ENCODE data around the gene ZMYND8.

Gene ZMYND8

DNA sequence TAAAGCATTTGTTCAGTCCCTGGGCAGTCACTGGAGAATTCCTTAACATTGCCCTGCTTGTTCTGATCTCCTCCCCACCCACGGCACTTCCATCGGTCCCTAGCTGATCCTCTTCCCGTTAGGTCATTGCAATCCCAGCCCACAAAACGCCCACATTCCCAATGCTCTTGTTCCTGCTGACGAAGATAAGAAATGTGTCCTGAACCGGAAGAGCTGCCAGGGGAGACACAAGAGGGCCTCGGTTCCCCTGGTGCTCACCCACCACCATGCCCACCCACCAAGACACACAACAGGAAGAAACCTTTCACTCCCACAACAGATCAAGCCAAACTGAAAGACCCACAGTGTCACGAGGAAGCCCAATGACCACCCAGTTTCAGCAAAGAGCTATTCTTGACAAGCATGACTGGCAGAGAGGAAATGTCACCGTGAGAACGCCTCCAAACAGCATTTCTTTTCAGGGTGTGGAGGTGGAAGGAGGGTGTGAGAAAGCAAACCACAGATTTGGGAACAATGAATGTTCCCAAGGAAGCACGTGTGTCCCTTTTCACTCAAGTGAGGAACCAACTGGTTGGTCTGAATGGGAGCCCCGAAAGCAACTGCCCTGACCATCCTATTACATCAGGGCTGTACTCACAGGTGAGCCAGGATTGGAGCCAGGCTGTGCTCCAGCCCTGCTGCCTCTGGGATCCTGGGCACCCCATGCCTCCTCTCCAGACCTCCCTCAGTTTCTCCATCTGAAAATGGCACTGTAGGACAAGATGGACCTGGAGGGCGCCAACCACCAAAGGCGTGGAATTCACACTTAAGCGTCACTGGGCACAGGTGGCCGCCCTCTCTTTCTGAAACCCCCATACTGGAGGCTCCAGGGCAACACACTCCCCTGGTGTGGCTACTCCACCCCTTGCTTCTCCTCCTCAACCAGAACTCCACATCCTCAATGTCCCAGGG is 97.5 kb downstream of the ZMYND8 start:
- Histone ChIP-seq H3K9ac (ENCODE audit: low read length) (no peak overlapping the region), H3K4me3 (ENCODE audit: low read length) (no peak overlapping the region), H3K9me3 (ENCODE audit: control insufficient read depth, low read length) (no peaks in the 10 kb centered on the region), H3K36me3 (ENCODE audit: control insufficient read depth, insufficient read depth, low read length) (no peaks in the 10 kb centered on the region), H3K27me3 (ENCODE audit: control insufficient read depth, insufficient read depth, low read length) (no peaks in the 10 kb centered on the region), H3K4me1 (ENCODE audit: control insufficient read depth, insufficient read depth, low read length) (peaks cover 30% of the 10 kb centered on the region)

DNA sequence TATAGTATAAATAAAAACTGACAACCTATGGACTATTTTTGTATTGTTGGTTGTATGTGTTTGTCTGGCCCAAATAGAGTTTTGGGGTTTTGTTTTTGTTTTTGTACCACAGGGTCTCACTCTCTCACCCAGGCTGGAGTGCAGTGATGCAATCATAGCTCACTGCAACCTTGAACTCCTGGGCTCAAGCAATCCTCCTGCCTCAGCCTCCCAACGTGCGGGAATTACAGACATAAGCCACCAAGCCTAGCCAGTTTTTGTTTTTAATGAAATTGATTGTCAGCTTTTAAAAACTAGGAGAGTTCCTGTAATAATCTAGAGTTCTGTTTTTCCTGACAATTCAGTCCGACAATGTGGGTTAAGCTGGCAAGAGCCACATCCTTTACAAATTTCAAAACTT is 98.7 kb downstream of the ZMYND8 start:
- H3K9me3 ChIP-seq (ENCODE audit: control insufficient read depth, low read length) = no peaks in the 10 kb centered on the region
- H3K27me3 ChIP-seq (ENCODE audit: control insufficient read depth, insufficient read depth, low read length) = no peaks in the 10 kb centered on the region
- H3K4me3 ChIP-seq (ENCODE audit: low read length) = no peak overlapping the region
- H3K9ac ChIP-seq (ENCODE audit: low read length) = no peak overlapping the region
- no peaks in the 10 kb centered on the region for H3K36me3 ChIP-seq (ENCODE audit: control insufficient read depth, insufficient read depth, low read length)
- peaks cover 42% of the 10 kb centered on the region for H3K4me1 ChIP-seq (ENCODE audit: control insufficient read depth, insufficient read depth, low read length)

DNA sequence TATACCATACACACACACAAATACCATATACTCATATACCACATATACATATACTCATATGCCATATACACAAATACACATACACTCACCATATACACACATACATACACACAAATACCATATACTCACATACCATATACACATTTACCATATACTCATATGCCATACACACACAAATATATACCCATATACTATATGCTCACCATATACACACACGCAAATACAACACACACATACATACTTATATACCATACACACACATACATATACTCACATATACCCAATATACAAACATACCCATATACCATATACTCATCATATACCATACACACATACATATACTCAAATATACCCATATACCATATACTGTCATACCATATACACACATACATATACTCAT is 99.2 kb downstream of the ZMYND8 start:
- Histone ChIP-seq H3K36me3 (ENCODE audit: control insufficient read depth, insufficient read depth, low read length) (no peaks in the 10 kb centered on the region), H3K4me1 (ENCODE audit: control insufficient read depth, insufficient read depth, low read length) (peaks cover 46% of the 10 kb centered on the region), H3K9me3 (ENCODE audit: control insufficient read depth, low read length) (no peaks in the 10 kb centered on the region), H3K27me3 (ENCODE audit: control insufficient read depth, insufficient read depth, low read length) (no peaks in the 10 kb centered on the region), H3K4me3 (ENCODE audit: low read length) (no peak overlapping the region), H3K9ac (ENCODE audit: low read length) (no peak overlapping the region)

DNA sequence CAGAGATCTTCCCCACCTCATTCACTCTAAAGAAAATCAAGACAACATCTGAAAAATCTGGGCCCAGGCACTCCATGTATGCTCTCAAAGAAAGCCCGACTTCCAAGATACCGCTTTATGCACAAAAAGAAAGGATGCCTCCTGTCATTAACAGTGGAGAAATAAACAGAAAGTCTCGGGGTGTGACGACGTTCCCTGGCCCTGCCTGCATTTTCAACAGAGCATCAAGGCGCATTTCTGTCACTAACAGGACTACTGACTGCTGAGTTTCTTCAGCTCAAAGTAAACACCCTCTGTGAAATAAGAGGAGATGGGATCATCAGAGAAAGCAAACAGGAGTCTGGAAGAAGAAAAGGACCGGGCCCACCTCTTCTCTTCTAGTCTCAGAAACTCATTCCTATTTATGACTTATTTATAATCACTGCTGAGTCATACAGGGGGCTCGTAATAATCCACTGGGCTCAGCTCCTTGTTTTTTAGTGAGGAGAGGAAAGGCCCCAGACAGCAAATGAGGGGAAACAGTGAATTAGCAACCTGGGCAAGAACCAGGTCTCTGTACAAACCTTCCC is 99.7 kb downstream of the ZMYND8 start:
- no peaks in the 10 kb centered on the region for H3K9me3 ChIP-seq (ENCODE audit: control insufficient read depth, low read length)
- no peak overlapping the region for H3K4me3 ChIP-seq (ENCODE audit: low read length)
- H3K27me3 ChIP-seq (ENCODE audit: control insufficient read depth, insufficient read depth, low read length) = no peaks in the 10 kb centered on the region
- H3K4me1 ChIP-seq (ENCODE audit: control insufficient read depth, insufficient read depth, low read length) = peaks cover 46% of the 10 kb centered on the region
- H3K36me3 ChIP-seq (ENCODE audit: control insufficient read depth, insufficient read depth, low read length) = no peaks in the 10 kb centered on the region
- no peak overlapping the region for H3K9ac ChIP-seq (ENCODE audit: low read length)

DNA sequence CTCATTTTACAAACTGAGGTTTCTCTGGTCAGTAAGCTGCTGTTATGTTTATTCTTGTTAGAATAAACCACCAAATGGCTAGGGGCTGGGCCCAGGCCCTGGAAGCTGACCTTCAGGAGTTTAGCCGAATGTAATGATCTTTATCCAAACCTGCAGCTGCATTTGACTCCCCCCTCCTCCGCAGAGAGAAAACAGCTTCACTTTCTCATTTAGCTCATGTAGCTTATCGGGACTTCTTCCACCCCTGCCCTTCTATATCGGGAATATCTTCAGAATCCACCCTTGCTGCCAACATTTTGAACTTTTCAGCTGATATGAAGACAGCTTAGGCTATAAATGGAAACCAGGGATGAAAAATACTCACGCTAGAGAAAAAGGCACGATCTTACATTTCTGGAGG is 102.6 kb downstream of the ZMYND8 start:
- H3K4me3 ChIP-seq (ENCODE audit: low read length) = no peak overlapping the region
- no peaks in the 10 kb centered on the region for H3K9me3 ChIP-seq (ENCODE audit: control insufficient read depth, low read length)
- peak overlapping the region; percentile 28 for H3K9ac ChIP-seq (ENCODE audit: low read length)
- no peaks in the 10 kb centered on the region for H3K27me3 ChIP-seq (ENCODE audit: control insufficient read depth, insufficient read depth, low read length)
- H3K36me3 ChIP-seq (ENCODE audit: control insufficient read depth, insufficient read depth, low read length) = peaks cover under 1% of the 10 kb centered on the region
- H3K4me1 ChIP-seq (ENCODE audit: control insufficient read depth, insufficient read depth, low read length) = peaks cover 55% of the 10 kb centered on the region

DNA sequence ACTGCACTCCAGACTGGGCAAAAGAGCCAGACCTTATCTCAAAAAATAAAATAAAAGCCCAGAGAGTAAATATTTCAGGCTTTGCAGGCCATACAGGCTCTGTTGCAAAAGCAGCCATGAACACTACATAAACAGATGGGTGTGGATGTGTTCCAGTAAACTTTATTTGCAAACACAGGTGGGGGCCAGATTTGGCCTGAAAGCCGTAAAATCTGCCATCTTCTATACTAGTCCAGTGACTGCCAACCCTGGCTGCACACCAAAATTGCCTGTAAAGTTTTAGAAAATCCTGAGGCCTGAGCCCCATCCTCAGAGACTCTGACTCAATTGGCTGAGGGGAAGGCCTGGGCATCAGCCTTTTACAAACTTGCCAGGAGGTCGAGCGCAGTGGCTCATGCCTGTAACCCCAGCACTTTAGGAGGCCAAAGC is 103.6 kb downstream of the ZMYND8 start:
- Histone ChIP-seq H3K9me3 (ENCODE audit: control insufficient read depth, low read length) (no peaks in the 10 kb centered on the region), H3K9ac (ENCODE audit: low read length) (no peak overlapping the region), H3K4me1 (ENCODE audit: control insufficient read depth, insufficient read depth, low read length) (peaks cover 45% of the 10 kb centered on the region), H3K36me3 (ENCODE audit: control insufficient read depth, insufficient read depth, low read length) (peaks cover 6% of the 10 kb centered on the region), H3K27me3 (ENCODE audit: control insufficient read depth, insufficient read depth, low read length) (no peaks in the 10 kb centered on the region), H3K4me3 (ENCODE audit: low read length) (no peak overlapping the region)

DNA sequence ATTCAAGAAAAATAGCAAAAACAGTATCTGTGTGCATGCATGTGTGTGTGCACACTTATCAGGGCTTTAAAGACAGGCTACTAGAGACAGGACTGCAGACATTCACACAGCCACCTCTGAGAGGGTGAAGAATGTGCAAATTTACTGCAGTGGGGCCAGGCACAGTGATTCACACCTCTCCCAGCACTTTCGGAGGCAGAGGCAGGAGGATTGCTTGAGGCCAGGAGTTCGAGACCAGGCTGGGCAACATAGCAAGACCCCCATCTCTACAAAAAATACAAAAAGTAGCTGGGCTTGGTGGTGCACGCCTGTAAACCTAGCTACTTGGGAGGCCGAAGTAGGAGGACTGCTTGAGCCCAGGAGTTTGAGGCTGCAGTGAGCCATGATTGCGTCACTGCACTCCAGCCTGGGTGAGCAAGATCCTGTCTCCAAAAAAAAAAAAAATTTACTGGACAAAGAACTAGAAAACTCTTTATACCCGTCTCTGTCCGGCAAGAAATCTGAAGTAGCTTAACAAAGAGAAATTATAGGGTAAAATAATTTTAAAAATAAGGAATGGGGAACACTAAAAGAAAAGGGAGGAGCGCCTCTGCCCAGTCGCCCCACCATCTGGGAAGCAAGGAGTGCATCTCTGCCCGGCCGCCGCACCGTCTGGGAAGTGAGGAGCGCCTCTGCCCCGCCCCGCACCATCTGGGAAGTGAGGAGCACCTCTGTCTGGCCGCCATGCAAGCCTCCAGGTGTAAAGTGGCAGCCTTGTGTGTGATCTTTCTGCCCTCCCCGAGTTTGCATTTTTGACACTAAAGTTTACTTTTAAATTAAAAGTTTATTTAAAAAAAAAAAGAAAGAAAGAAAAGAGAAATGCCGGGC is 105.1 kb downstream of the ZMYND8 start:
- Histone ChIP-seq H3K9me3 (ENCODE audit: control insufficient read depth, low read length) (no peaks in the 10 kb centered on the region), H3K9ac (ENCODE audit: low read length) (no peak overlapping the region), H3K36me3 (ENCODE audit: control insufficient read depth, insufficient read depth, low read length) (peaks cover 11% of the 10 kb centered on the region), H3K27me3 (ENCODE audit: control insufficient read depth, insufficient read depth, low read length) (no peaks in the 10 kb centered on the region), H3K4me1 (ENCODE audit: control insufficient read depth, insufficient read depth, low read length) (peaks cover 45% of the 10 kb centered on the region), H3K4me3 (ENCODE audit: low read length) (no peak overlapping the region)

DNA sequence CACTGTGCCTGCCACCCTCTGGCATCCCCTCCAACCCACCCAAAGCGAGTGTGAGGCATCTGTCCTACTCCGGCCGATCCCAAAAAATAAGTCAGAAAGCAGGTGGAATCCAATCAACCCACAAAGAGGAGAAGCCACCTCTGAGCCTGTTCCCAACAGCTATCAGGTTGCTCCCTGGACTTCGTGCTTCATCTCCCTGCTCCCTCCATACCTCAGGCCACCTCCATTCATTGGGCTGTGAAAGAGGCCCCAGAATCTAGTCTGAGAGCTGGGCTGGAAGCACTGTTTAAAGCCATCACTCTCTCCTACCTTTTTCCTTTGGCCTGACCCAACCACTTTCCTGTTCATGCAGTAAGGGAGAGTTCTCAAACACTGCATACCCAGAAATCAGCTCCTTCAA is 106.1 kb downstream of the ZMYND8 start:
- Histone ChIP-seq H3K4me1 (ENCODE audit: control insufficient read depth, insufficient read depth, low read length) (peaks cover 45% of the 10 kb centered on the region), H3K9me3 (ENCODE audit: control insufficient read depth, low read length) (no peaks in the 10 kb centered on the region), H3K9ac (ENCODE audit: low read length) (no peak overlapping the region), H3K4me3 (ENCODE audit: low read length) (no peak overlapping the region), H3K27me3 (ENCODE audit: control insufficient read depth, insufficient read depth, low read length) (no peaks in the 10 kb centered on the region), H3K36me3 (ENCODE audit: control insufficient read depth, insufficient read depth, low read length) (peaks cover 21% of the 10 kb centered on the region)

DNA sequence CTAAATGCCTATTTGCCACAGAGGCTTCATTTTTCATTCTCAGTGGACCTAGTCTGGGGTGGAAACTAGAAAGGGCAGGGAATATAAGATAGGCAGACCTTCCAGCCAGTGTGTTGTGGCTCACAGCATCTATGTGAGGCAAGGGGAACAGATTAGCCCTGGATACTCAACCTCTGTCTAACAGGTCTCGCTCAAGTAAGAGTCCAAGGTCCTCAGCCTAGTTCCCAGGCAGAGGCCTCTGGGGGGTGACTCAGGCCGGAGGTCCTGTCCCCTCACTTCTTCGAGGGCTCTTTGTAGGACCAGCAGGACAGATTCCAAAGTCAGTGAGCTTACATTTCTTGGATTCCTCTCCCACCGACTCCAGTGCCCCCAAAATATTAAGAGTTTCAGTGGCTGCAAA is 106.6 kb downstream of the ZMYND8 start:
- Histone ChIP-seq H3K27me3 (ENCODE audit: control insufficient read depth, insufficient read depth, low read length) (no peaks in the 10 kb centered on the region), H3K36me3 (ENCODE audit: control insufficient read depth, insufficient read depth, low read length) (peaks cover 22% of the 10 kb centered on the region)

DNA sequence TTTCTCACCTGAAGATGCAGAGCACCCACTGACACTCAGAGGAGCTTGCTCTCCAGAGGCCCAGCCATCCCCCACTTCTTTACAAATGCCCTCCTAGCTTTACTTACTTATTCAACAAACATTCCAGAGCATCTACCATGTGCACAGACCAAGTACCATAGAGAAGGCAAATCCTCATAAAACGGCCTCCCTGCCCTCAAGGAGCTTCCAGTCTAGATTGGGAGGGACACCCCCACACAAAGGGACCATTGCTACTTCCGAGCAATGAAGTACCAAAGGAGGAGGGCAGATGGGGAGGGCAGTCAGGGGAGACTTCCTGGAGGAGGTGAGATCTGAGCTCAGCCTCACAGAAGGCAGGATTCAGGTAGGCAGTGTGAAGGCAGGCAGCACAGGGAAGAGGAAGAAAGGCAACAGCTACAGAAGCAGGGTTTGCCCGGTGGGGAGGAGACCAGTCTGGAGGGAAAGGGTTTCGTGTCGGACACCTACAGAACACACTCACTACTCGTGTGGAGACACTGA is 108.0 kb downstream of the ZMYND8 start:
- Histone ChIP-seq H3K9ac (ENCODE audit: low read length) (no peak overlapping the region), H3K4me1 (ENCODE audit: control insufficient read depth, insufficient read depth, low read length) (peaks cover 28% of the 10 kb centered on the region), H3K4me3 (ENCODE audit: low read length) (no peak overlapping the region), H3K9me3 (ENCODE audit: control insufficient read depth, low read length) (no peaks in the 10 kb centered on the region), H3K36me3 (ENCODE audit: control insufficient read depth, insufficient read depth, low read length) (peaks cover 22% of the 10 kb centered on the region), H3K27me3 (ENCODE audit: control insufficient read depth, insufficient read depth, low read length) (no peaks in the 10 kb centered on the region)

More for the DNA sequence above, 106.6 kb downstream of the ZMYND8 start:
- H3K4me3 ChIP-seq (ENCODE audit: low read length) = no peak overlapping the region
- H3K4me1 ChIP-seq (ENCODE audit: control insufficient read depth, insufficient read depth, low read length) = peaks cover 42% of the 10 kb centered on the region
- H3K9me3 ChIP-seq (ENCODE audit: control insufficient read depth, low read length) = no peaks in the 10 kb centered on the region
- no peak overlapping the region for H3K9ac ChIP-seq (ENCODE audit: low read length)

DNA sequence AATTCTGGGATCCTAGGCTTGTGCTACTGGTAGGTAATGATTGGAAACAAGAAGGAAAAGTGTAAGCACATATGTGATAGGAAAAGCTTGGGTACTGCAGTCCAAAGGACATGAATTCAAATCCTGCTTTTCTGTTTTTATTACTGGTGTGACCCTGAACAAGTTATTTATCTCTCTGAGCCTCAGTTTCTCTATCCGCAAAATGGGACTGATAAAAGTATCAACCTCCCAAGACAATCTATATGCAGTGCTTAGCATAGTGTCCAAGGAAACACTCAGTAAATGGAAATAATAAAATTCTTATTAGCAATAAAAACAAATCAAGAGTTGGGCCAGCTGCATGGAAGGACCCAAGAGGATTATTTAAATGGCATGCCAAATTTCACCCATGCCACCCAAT is 108.5 kb downstream of the ZMYND8 start:
- Histone ChIP-seq H3K27me3 (ENCODE audit: control insufficient read depth, insufficient read depth, low read length) (no peaks in the 10 kb centered on the region), H3K36me3 (ENCODE audit: control insufficient read depth, insufficient read depth, low read length) (peaks cover 22% of the 10 kb centered on the region), H3K4me1 (ENCODE audit: control insufficient read depth, insufficient read depth, low read length) (peaks cover 24% of the 10 kb centered on the region), H3K9me3 (ENCODE audit: control insufficient read depth, low read length) (no peaks in the 10 kb centered on the region), H3K9ac (ENCODE audit: low read length) (no peak overlapping the region), H3K4me3 (ENCODE audit: low read length) (no peak overlapping the region)
